Anterior cingulate cortex (tissue), 58 donors: ENCODE results near the gene ZNF839.

Experiments
- DNase-seq, 58 donors: peaks; one replicate each; lab custom pipeline; 2025; lab: John Stamatoyannopoulos, UW

ZNF839 gene

DNA sequence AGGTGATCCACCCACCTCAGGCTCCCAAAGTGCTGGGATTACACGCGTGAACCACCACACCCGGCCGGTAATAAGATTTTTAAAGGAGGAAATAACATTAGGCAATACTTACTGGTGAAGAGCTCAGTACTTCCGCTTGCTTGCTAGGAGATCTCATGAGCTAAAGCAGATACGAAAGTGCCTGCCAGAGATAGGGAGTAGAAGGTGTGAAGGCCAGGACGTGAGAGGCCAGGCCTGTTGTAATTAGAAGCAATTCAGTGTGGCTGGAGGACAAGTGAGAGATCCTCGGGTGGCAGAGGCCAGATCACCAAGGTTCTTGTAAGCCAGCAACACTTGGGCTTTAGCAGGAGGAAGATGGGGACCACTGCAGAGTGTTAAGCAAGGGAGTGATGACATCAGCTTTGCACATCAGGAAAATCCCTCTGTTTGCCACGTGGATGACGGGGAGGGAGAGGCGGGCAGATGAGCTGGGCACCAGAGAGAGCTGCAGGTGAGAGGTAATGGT, 50.8 kb downstream of the ZNF839 start:
- DNase-seq = peak in 1 of 58 donors; percentile 22

DNA sequence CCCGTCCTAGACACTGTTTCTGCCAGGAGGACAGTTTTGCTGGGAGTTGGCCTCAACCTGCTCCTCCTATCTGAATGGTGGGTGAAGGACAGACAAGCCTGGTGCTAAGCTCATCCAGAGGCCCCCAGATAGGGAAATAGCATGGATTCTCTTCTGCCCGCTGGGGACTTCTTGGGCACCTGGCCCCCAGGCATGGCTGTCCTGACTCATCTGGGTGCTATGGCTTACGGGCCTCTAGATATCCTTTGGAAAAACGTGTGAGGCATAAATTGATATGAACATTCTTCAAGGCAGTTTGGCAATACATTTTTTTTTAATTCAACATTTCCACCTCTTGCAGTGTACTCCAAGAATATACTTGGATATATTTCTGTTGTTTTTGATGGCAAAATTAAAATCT, 51.8 kb downstream of the ZNF839 start:
- no peak for DNase-seq

GRCh38 chr14:102373110-102373509, 53.6 kb downstream of the ZNF839 start:
- DNase-seq = no peak

GRCh38 chr14:102374264-102374663, 54.7 kb downstream of the ZNF839 start:
- no peak for DNase-seq

GRCh38 chr14:102375119-102375518, 55.6 kb downstream of the ZNF839 start:
- DNase-seq = no peak

DNA sequence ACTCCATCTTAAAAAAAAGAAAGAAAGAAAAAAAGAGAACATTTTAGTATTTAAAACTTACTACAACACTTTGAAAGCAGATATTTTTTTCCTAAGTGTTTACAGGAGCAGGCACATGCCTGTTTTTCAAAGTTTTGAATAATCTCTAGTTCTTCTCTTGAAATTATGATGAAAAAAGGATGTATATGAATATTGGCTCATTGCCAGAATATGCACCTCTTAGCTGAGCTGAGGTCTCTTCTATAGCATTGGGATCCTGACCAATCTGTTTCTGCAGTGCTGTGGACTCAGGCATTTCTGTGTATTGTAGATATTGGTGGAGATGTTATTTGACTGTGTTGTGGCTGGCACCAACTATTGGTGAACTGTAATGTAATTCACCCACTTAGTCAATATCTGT, 58.1 kb downstream of the ZNF839 start:
- DNase-seq = no peak

DNA sequence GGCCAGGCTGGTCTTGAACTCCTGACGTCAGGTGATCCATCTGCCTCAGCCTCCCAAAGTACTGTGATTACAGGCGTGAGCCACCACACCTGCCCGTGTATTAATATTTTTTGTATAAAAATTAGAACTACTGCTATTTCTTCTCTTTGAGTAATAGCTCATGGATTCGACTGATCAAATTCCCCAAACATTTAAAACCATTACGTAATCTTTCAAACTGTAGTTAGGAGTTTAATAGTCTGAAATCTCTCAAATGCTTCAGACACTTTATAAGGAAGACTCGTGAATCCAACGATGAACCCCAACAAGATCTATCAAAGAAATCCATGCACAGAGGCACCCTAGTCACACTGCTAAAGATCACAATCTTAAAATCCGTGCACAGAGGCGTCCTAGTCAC, 59.3 kb downstream of the ZNF839 start:
- no peak for DNase-seq

- no peak for DNase-seq
These were observed 67.5 kb downstream of the ZNF839 start for GRCh38 chr14:102387086-102387485.

GRCh38 chr14:102389246-102389645, 69.7 kb downstream of the ZNF839 start:
- no peak for DNase-seq

DNA sequence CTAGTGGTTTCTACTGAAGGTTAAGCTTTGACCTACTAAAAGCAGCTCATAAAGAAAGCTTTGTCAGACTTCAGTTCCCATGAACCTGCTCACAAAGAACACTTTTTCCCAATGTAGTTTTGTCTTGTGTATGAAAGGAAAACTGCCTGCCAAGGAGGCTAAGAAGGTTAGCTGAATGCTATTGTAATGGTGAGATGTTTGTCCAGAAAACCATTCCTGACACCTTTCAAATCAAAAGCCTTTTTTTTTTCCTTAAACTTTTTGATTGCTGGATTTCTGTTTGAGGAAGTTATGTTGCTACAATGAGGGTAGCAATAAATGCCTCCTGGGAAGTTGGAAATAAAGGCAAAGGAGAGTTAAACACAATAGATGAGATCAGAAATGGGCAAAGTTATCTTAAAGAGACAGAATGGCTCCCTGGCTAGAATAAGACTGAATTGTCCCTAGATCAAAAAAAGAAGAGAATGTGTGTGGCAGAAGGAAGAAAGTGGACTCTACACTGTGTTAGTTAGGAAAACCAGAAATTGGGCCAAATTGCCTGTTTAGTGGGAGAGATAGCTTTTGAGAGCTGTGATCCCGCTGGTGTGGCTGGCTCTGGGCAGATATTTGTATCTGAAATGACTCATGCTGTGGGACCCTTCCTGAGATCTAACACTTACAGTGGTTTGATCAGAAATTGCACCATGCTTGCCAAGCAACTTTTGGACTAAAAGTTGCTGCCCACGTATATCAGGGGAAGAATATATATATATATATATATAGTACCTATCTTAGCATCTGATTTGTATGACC, 70.7 kb downstream of the ZNF839 start:
- DNase-seq = peak in 1 of 58 donors; percentile 60
